ENCODE results near the gene CASZ1. TPM values are rescaled to one million over a fixed set of nuclear protein-coding genes. Genes with fewer than 3 reads are reported as not detected.
A peak's percentile ranks its signal among the peaks of the same experiment; 100 is the strongest.

Gene CASZ1
- total RNA-seq, 8 experiments from 2014 or later = 0.46 to 15.1 (median 6.4) TPM

- peaks cover 2 to 13% of the 10 kb centered on the region in 2 donors for H3K4me1 ChIP-seq (replicated peaks in 1 of 2)
- ATAC-seq (replicated peaks in 6 of 8) = no peak
- in situ Hi-C loops (cut with MboI; ENCODE audit: low pct_unique_long_range_greater_than_20kb in 2 of 9, low sequenced_read_pairs in 9 of 9, unreplicated experiment in 9 of 9) = no loop called here
- H3K27ac ChIP-seq = no peak overlapping the region
- 76 to 100% (median 95%) methylated on average over 1 to 7 of the region's 7 CpGs; no CpG with 5 or more reads in 5 of the 10 experiments for WGBS, 10 experiments
- H3K4me3 ChIP-seq = no peak overlapping the region
These were observed 191.5 kb downstream of the CASZ1 start for GRCh38 chr1:10604966-10605365.

- no peak overlapping the region for H3K27ac ChIP-seq
- no peak overlapping the region for H3K4me3 ChIP-seq
- 92 to 100% (median 100%) methylated on average over 1 to 3 of the region's 3 CpGs; no CpG with 5 or more reads in 2 of the 10 experiments for WGBS, 10 experiments
- ATAC-seq (replicated peaks in 6 of 8) = no peak
- in situ Hi-C loops (cut with MboI; ENCODE audit: low pct_unique_long_range_greater_than_20kb in 2 of 9, low sequenced_read_pairs in 9 of 9, unreplicated experiment in 9 of 9) = no loop called here
- H3K4me1 ChIP-seq (replicated peaks in 1 of 2) = peaks cover 2 to 13% of the 10 kb centered on the region in 2 donors
These were observed 193.5 kb downstream of the CASZ1 start for GRCh38 chr1:10602936-10603335.

- WGBS, 10 experiments = 70 to 100% (median 98%) methylated on average over 1 to 6 of the region's 6 CpGs
- in situ Hi-C loops (cut with MboI; ENCODE audit: low pct_unique_long_range_greater_than_20kb in 2 of 9, low sequenced_read_pairs in 9 of 9, unreplicated experiment in 9 of 9) = no loop called here
- ATAC-seq (replicated peaks in 6 of 8) = no peak
- no peak overlapping the region for H3K27ac ChIP-seq
- no peak overlapping the region for H3K4me3 ChIP-seq
- H3K4me1 ChIP-seq (replicated peaks in 1 of 2) = peaks cover 2 to 13% of the 10 kb centered on the region in 2 donors
These were observed 194.9 kb downstream of the CASZ1 start for GRCh38 chr1:10601342-10602070.

GRCh38 chr1:10599194-10599861 lies 197.1 kb downstream of the CASZ1 start:
- Histone ChIP-seq H3K4me3 (no peak overlapping the region), H3K4me1 (replicated peaks in 1 of 2) (peaks cover 17 to 35% of the 10 kb centered on the region in 2 donors), H3K27ac (no peak overlapping the region)
- in situ Hi-C loops (cut with MboI; ENCODE audit: low pct_unique_long_range_greater_than_20kb in 2 of 9, low sequenced_read_pairs in 9 of 9, unreplicated experiment in 9 of 9) = no loop called here
- WGBS, 10 experiments = 58 to 100% (median 92%) methylated on average over 1 to 6 of the region's 6 CpGs
- ATAC-seq (replicated peaks in 6 of 8) = peak in 2 of 8 experiments; percentile 38 to 82

- Histone ChIP-seq H3K4me1 (replicated peaks in 1 of 2) (peaks cover 26 to 45% of the 10 kb centered on the region in 2 donors), H3K27ac (no peak overlapping the region), H3K4me3 (no peak overlapping the region)
- 75 to 100% (median 87%) methylated on average over 1 to 6 of the region's 6 CpGs; no CpG with 5 or more reads in 2 of the 10 experiments for WGBS, 10 experiments
- ATAC-seq (replicated peaks in 6 of 8) = peak in 3 of 8 experiments; percentile 23 to 66 (median 41)
- in situ Hi-C loops (cut with MboI; ENCODE audit: low pct_unique_long_range_greater_than_20kb in 2 of 9, low sequenced_read_pairs in 9 of 9, unreplicated experiment in 9 of 9) = no loop called here
These were observed 198.1 kb downstream of the CASZ1 start for GRCh38 chr1:10598389-10598702.

- peak in 5 of 8 experiments; percentile 3 to 72 (median 25) for ATAC-seq (replicated peaks in 6 of 8)
- in situ Hi-C loops (cut with MboI; ENCODE audit: low pct_unique_long_range_greater_than_20kb in 2 of 9, low sequenced_read_pairs in 9 of 9, unreplicated experiment in 9 of 9) = no loop called here
- Histone ChIP-seq H3K4me3 (no peak overlapping the region), H3K27ac (no peak overlapping the region), H3K4me1 (replicated peaks in 1 of 2) (peaks cover 32 to 48% of the 10 kb centered on the region in 2 donors)
- 69 to 100% (median 85%) methylated on average over 1 to 12 of the region's 13 CpGs for WGBS, 10 experiments
These were observed 198.7 kb downstream of the CASZ1 start for GRCh38 chr1:10597492-10598388.

- 60 to 100% (median 96%) methylated on average over 1 to 6 of the region's 6 CpGs; no CpG with 5 or more reads in 2 of the 10 experiments for WGBS, 10 experiments
- Histone ChIP-seq H3K27ac (no peak overlapping the region), H3K4me3 (no peak overlapping the region), H3K4me1 (replicated peaks in 1 of 2) (peaks cover 40 to 48% of the 10 kb centered on the region in 2 donors)
- no peak for ATAC-seq (replicated peaks in 6 of 8)
- in situ Hi-C loops (cut with MboI; ENCODE audit: low pct_unique_long_range_greater_than_20kb in 2 of 9, low sequenced_read_pairs in 9 of 9, unreplicated experiment in 9 of 9) = no loop called here
These were observed 199.7 kb downstream of the CASZ1 start for GRCh38 chr1:10596780-10597179.

GRCh38 chr1:10594595-10595223 lies 201.7 kb downstream of the CASZ1 start:
- Histone ChIP-seq H3K4me1 (replicated peaks in 1 of 2) (peaks cover 50 to 66% of the 10 kb centered on the region in 2 donors), H3K27ac (no peak overlapping the region), H3K4me3 (no peak overlapping the region)
- in situ Hi-C loops (cut with MboI; ENCODE audit: low pct_unique_long_range_greater_than_20kb in 2 of 9, low sequenced_read_pairs in 9 of 9, unreplicated experiment in 9 of 9) = no loop called here
- 12 to 100% (median 31%) methylated on average over 2 to 9 of the region's 9 CpGs; no CpG with 5 or more reads in 1 of the 10 experiments for WGBS, 10 experiments
- ATAC-seq (replicated peaks in 6 of 8) = peak in 4 of 8 experiments; percentile 9 to 70 (median 46)

- peak in 5 of 8 experiments; percentile 49 to 86 (median 63) for ATAC-seq (replicated peaks in 6 of 8)
These were observed 202.7 kb downstream of the CASZ1 start for GRCh38 chr1:10593750-10594149.

GRCh38 chr1:10592373-10592772 lies 204.1 kb downstream of the CASZ1 start:
- Histone ChIP-seq H3K4me3 (no peak overlapping the region), H3K4me1 (replicated peaks in 1 of 2) (peaks cover 50 to 66% of the 10 kb centered on the region in 2 donors), H3K27ac (no peak overlapping the region)
- 30 to 79% (median 62%) methylated on average over 2 to 5 of the region's 5 CpGs for WGBS, 10 experiments
- in situ Hi-C loops (cut with MboI; ENCODE audit: low pct_unique_long_range_greater_than_20kb in 2 of 9, low sequenced_read_pairs in 9 of 9, unreplicated experiment in 9 of 9) = no loop called here
- peak in 3 of 8 experiments; percentile 22 to 51 (median 25) for ATAC-seq (replicated peaks in 6 of 8)

More at GRCh38 chr1:10593750-10594149, 202.7 kb downstream of the CASZ1 start:
- Histone ChIP-seq H3K4me1 (replicated peaks in 1 of 2) (peaks cover 50 to 66% of the 10 kb centered on the region in 2 donors), H3K27ac (no peak overlapping the region), H3K4me3 (no peak overlapping the region)
- WGBS, 10 experiments = 42 to 100% (median 71%) methylated on average over 1 to 11 of the region's 11 CpGs; no CpG with 5 or more reads in 2 of the 10 experiments
- in situ Hi-C loops (cut with MboI; ENCODE audit: low pct_unique_long_range_greater_than_20kb in 2 of 9, low sequenced_read_pairs in 9 of 9, unreplicated experiment in 9 of 9) = no loop called here

GRCh38 chr1:10591010-10591409 lies 205.4 kb downstream of the CASZ1 start:
- in situ Hi-C loops (cut with MboI; ENCODE audit: low pct_unique_long_range_greater_than_20kb in 2 of 9, low sequenced_read_pairs in 9 of 9, unreplicated experiment in 9 of 9) = no loop called here
- ATAC-seq (replicated peaks in 6 of 8) = no peak
- H3K4me1 ChIP-seq (replicated peaks in 1 of 2) = peaks cover 50 to 61% of the 10 kb centered on the region in 2 donors
- 10 to 82% (median 62%) methylated on average over 1 to 4 of the region's 4 CpGs; no CpG with 5 or more reads in 1 of the 10 experiments for WGBS, 10 experiments
- H3K27ac ChIP-seq = no peak overlapping the region
- no peak overlapping the region for H3K4me3 ChIP-seq

GRCh38 chr1:10589074-10589473 lies 207.4 kb downstream of the CASZ1 start:
- no peak overlapping the region for H3K4me3 ChIP-seq
- peaks cover 33 to 41% of the 10 kb centered on the region in 2 donors for H3K4me1 ChIP-seq (replicated peaks in 1 of 2)
- in situ Hi-C loops (cut with MboI; ENCODE audit: low pct_unique_long_range_greater_than_20kb in 2 of 9, low sequenced_read_pairs in 9 of 9, unreplicated experiment in 9 of 9) = no loop called here
- no peak overlapping the region for H3K27ac ChIP-seq
- WGBS, 10 experiments = 40 to 100% (median 93%) methylated on average over 1 to 5 of the region's 5 CpGs; no CpG with 5 or more reads in 1 of the 10 experiments
- no peak for ATAC-seq (replicated peaks in 6 of 8)

All from motor neuron (in vitro differentiated cells).